ENCODE measurements around the gene ISLR2.

ISLR2 gene

DNA sequence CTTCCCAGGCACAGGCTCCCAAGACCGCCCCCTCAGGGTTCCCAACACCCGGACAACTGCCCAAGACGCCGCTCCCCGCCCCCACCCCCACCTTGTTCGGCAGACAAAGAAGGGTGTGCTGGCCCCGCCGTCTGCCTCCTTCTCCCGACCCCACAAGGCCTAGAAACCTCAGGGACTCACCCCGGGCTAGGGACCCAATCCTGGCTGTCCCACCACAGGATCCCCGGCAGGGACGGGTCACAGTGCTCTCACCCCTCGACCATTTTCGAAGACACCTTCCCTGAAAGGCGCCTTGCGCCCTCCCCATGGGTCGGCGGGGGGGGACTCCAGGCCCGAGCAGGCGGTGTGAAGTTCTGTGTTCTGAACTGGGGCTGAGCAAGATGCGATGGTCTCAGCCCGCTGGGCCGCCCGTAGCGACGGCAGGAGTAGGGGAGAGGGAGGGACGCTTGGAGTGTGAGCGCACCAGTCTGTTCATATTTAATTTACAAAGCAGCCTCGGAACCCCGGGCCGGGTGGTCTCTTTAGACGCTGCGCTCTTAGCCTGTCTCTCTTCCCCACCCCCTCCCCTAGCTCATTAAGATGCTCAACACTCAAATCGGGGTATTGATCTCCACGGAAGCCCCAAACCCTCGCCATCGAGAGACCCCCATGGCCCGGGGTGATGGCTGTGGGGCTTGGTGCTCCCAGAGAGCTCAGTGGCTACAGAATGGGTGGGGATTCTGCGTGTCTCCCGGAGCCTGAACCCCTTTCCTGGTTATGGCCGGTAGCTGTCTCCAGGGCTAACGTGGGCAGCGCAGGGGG is 1.4 kb upstream of the ISLR2 start:
- DNase-seq = no peak

GRCh38 chr15:74129586-74130154 is 716 bp upstream of the ISLR2 start:
- no peak for DNase-seq

- DNase-seq = no peak
These were observed 652 bp downstream of the ISLR2 start for GRCh38 chr15:74130849-74131627.

DNA sequence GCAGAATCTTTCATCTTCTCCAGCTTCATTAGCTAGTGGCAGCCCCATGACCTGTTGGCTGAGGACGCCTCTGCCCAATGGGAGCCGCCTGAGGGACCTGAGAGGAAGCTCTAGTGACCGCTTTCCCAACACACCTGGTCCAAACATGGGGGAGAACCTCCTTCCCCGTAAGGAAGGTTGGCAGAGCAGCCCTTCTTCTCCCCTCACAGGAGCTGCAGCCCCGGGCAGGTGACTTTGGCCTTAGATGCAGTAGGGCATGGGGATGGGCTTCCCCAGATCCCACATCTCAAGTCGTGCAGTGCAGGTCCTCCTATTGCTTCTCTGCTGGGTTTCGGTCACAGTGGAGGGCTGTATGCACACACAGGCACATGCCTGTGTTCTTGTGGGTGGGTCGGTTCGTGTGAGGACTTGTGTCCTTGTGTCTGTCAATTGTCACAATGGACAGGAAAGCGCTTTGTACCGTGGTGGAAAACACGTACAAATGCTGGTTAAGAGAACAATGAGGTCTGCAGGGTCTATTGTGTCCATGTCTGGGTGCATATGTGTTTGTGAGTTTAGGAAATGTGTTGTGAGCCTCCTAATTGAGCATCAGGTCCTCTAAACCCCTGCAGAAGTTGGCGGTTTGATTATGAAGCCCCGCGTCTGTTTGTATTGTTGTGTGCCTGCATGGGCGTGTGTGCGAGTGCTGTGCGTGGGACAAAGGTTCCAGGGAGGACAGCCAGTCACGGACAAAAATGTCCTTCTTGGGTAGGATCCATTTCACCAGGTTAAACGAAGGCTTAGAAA is 1.4 kb downstream of the ISLR2 start:
- DNase-seq = no peak

GRCh38 chr15:74132681-74133651 is 2.6 kb downstream of the ISLR2 start:
- DNase-seq = no peak

- no peak for DNase-seq
These were observed 3.5 kb downstream of the ISLR2 start for GRCh38 chr15:74133694-74134386.

DNA sequence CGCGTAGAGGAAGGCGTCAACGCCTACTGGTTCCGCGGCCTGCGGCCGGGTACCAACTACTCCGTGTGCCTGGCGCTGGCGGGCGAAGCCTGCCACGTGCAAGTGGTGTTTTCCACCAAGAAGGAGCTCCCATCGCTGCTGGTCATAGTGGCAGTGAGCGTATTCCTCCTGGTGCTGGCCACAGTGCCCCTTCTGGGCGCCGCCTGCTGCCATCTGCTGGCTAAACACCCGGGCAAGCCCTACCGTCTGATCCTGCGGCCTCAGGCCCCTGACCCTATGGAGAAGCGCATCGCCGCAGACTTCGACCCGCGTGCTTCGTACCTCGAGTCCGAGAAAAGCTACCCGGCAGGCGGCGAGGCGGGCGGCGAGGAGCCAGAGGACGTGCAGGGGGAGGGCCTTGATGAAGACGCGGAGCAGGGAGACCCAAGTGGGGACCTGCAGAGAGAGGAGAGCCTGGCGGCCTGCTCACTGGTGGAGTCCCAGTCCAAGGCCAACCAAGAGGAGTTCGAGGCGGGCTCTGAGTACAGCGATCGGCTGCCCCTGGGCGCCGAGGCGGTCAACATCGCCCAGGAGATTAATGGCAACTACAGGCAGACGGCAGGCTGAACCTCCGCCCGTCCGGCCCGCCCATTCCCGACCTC is 4.1 kb downstream of the ISLR2 start:
- peak; percentile 62 for DNase-seq

GRCh38 chr15:74135041-74135565 is 4.7 kb downstream of the ISLR2 start:
- no peak for DNase-seq

GRCh38 chr15:74136540-74136813 is 6.1 kb downstream of the ISLR2 start:
- no peak for DNase-seq

DNA sequence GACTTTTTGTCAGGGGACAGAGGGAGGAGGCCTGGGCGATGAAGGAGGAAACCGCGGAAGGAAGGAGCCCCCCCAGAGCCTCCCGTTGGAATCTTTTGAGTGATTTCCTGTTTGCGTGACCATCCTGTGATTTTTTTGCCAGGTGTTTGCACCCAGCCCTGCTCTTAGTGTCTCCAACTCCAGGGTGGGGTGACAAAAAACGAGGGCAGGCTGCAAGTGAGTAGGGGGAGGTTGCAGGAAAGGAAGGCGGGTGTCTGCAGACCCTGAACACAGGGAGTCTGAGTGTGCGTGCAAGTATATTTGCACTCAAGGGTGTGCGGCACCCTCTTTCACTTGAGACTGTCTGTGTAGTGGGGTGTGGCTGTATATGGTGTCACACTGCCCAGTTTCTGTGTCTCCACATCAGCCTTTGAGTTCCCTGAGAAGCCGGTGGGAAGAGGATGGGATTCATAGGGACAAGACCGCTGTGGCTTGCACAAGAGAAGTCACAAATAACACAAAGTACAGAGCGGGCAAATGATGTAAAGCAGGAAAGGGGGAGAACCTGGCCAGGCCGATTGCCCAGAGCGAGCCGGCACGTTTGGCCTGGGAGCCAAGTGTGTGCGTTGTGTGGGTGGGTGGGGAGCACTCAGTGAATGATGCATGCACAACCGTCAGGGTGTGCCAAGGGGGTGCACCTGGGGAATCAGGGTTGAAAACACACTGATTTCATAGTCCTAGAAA is 6.6 kb downstream of the ISLR2 start:
- DNase-seq = no peak

GRCh38 chr15:74137537-74137894 is 7.1 kb downstream of the ISLR2 start:
- no peak for DNase-seq

DNA sequence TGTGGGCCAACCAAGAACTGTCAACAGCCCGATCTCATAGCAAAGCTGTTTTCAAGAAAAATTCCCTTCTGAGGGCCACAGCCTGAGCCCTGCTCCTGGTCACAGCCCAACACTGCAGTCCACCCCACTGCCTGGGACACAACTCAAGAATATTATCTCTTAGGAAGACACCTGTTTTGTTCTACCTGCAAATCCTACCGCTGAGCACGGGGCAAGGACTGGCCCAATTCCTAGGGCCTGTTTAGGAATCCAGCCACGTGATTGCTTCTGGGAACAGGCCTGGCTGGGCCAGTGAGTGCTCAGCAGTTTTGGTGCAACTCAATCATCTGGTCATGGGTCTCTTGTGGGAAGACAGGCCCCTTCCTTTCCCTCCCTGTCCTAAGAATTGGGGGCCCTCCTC is 8.3 kb downstream of the ISLR2 start:
- no peak for DNase-seq

DNA sequence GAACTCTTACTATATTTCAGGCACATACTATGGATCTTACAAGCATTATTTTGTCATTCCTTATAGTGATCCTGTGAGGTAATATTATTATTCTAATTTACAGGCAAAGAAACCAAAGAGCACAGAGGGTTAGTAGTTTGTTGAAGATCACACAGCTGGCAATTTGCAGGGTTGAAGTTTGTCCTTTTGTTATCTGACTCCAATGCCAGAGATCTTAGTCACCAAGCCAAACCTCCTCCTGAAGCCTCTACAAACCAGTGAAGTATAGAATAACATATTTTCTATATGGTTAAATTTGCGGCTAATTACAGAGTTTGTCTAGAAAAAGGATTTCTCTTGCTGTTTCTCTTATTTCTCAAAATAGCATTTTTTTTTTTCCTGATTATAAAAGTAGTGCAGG is 11.2 kb downstream of the ISLR2 start:
- no peak for DNase-seq

DNA sequence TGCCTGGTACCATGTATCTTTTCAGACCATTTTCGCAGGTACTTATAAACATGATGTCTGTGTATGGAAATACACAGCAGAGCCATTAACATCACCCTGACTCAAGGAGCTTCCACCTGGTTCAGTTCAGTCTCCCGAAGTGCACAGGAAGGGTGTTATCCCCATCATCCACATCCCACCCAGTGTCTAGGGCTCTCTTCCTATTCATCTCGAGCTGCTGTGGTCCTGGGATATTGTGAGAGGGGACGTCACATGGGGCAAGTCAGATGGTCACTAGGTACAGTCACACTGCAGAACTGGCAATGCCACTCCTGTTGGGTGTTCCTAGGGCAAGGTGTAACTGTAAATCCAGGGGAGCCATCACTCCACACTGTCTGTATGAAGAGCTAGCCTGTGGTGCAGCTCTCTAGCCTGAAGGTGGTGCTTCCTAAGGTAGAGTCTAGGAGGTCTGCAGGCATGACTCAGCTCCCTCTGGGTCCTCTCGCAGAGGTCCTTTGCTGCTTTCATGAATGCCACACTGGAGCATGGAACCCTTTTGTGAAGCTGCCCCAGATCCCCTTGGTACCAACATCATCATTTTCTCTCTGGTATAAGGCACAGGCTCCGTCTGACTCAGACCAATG is 13.9 kb downstream of the ISLR2 start:
- no peak for DNase-seq

DNA sequence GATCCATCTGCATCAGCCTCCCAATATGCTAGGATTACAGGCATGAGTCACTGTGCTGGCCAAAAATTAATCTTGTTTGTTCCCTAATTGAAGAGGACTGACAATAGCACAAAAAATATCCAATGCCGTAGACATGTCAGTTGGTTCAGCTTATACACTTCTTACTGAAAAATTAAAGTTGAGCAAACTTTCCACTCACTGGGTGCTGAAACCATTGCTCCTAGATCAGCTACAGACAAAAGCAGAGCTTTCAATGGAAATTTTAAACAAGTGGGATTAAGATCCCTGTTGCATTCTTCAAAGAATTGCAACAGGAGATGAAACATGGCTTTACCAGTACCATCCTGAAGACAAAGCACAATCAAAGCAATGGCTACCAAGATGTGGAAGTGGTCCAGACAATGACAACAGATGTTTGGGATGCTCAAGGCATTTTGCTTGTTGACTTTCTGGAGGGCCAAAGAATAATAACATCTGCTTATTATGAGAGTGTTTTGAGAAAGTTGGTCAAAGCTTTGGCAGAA is 16.0 kb downstream of the ISLR2 start:
- no peak for DNase-seq

GRCh38 chr15:74147051-74147450 is 16.7 kb downstream of the ISLR2 start:
- DNase-seq = no peak

DNA sequence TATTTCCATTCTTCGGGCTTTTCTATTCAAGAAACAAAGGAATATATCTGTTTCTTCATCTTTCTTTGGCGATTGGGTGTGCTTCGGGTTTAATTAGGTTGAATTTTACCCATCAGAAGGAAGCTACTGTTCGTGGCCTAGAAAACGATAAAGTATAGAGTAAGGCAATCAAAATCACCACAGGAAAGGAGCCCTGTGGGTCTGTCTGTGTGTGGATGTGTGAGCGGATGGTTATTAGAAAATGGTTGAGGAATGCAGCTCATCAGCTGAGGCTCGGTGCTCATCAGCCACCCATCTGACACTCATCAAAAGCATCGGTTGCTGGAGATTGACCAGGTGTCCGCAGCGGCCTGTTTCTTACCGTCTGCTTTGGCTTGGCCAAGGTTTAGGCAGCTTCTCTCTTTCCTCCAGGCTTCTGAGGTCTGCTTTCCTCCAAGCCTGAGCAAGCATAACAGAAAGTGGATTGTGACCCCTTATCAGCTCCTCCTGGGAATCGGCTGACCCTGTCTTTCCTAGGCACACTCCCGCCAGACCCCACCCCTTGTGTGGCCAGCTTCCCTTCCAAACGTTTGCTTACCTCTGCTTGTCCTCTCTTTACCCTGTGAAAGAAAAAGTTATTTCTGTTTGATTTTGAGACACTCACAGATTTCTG is 25.5 kb downstream of the ISLR2 start:
- DNase-seq = no peak

DNA sequence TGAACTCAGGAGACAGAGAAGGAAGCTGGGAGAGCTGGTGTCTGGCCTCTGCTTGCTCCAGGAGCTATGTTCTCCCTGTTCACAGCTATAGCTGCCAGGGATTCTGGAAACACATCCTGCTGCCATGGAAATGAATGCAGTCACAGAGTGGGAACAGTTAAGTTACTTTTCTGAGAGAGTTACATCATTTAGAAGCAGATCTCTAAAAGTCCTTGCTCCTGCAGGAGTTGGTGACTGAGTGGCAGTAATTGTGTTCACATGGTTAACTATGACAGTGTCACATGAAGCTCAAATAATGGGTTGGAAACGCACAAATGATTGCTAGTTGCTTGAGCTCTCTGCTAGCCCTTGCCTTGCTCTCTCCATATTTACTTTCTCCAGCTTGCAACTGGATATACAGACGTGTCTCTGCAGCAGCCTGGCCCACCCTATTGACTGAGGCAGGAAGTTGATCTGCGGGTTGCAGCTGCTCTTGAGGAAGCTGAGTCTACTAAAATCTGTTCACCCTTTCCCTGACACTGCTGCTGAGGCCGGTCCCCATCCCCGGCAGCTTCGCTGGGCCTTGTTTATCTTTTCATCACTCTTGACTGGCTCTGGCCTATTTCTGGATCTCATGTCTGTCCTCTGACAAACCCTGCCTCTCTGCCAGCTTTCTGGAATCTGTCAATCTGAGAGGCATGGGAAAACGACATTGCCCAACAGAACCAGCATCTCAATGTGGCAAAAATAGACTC is 26.5 kb downstream of the ISLR2 start:
- DNase-seq = no peak

All from inflammatory macrophage treated with lipopolysaccharide for 4 hours (primary cell).